LNCaP clone FGC (cell line): ENCODE data around the gene FAM234A.

Experiments used
- DNase-seq: peaks from one replicate; pipeline ENCODE4 v3.0.0-alpha.2; 2011; ENCODE audit warnings: low read depth
- H3K4me3 ChIP-seq: 2 replicates; pipeline ENCODE4 v1.5.1; 2011; ENCODE audit warnings: mild to moderate bottlenecking, low read depth, low read length, control low read depth
- CTCF ChIP-seq: IDR thresholded peaks from 2 replicates; pipeline ENCODE4 v1.5.1; 2012; ENCODE audit warnings: mild to moderate bottlenecking; ENCODE audit not compliant: control insufficient read depth, insufficient read depth; ENCODE audit errors: extremely low read depth

FAM234A gene

GRCh38 chr16:290681-291405 lies 56.2 kb downstream of the FAM234A start:
- no peak for DNase-seq
- no peak for TF ChIP-seq CTCF

GRCh38 chr16:291539-291938 lies 56.9 kb downstream of the FAM234A start:
- DNase-seq = no peak
- no peak overlapping the region for H3K4me3 ChIP-seq
- TF ChIP-seq CTCF = no peak

More at GRCh38 chr16:290681-291405, 56.2 kb downstream of the FAM234A start:
- no peak overlapping the region for H3K4me3 ChIP-seq

GRCh38 chr16:293043-293775 lies 58.6 kb downstream of the FAM234A start:
- no peak for TF ChIP-seq CTCF
- H3K4me3 ChIP-seq = no peak overlapping the region
- DNase-seq = no peak

GRCh38 chr16:296276-296675 lies 61.7 kb downstream of the FAM234A start:
- no peak for TF ChIP-seq CTCF
- no peak for DNase-seq
- H3K4me3 ChIP-seq = no peak overlapping the region

- TF ChIP-seq CTCF = no peak
- DNase-seq = no peak
- no peak overlapping the region for H3K4me3 ChIP-seq
These were observed 62.3 kb downstream of the FAM234A start for GRCh38 chr16:296806-297510.

GRCh38 chr16:297832-298231 lies 63.2 kb downstream of the FAM234A start:
- no peak for TF ChIP-seq CTCF

More at GRCh38 chr16:297832-298231, 63.2 kb downstream of the FAM234A start:
- no peak overlapping the region for H3K4me3 ChIP-seq
- DNase-seq = no peak
